GM23338 (cell line): ENCODE measurements around the gene SELENOK.

Source experiments
- CREB1 ChIP-seq: fragments of 250-450 bp; sonication (Bioruptor Pico); IDR thresholded peaks from 2 replicates; pipeline ENCODE4 v1.5.0; 2020; ENCODE audit warnings: low read depth, mild to moderate bottlenecking, moderate library complexity
- CTCF ChIP-seq, 2 experiments: fragments of 200-600 bp in 1 of 2; sonication (generic) in 1 of 2; conservative IDR thresholded peaks; 2 replicates each; pipeline versions ENCODE4 v1.5.1 to v1.6.1; 2016 to 2017; ENCODE audit warnings: antibody characterized with exemption in 2 of 2, low read depth in 2 of 2, mild to moderate bottlenecking in 2 of 2, moderate library complexity in 1 of 2
- ETS1 ChIP-seq: IDR thresholded peaks from 2 replicates; pipeline ENCODE4 v1.6.1; 2016; ENCODE audit warnings: antibody characterized with exemption
- EZH2 ChIP-seq: fragments of 200-600 bp; sonication (generic); IDR thresholded peaks from one replicate; pipeline ENCODE4 v1.8.0; 2017; ENCODE audit warnings: antibody characterized with exemption, mild to moderate bottlenecking, low read depth; ENCODE audit not compliant: unreplicated experiment
- EZH2phosphoT487 ChIP-seq: fragments of 200-600 bp; sonication (generic); IDR thresholded peaks from one replicate; pipeline ENCODE4 v1.8.1; 2018; ENCODE audit warnings: antibody characterized with exemption; ENCODE audit not compliant: unreplicated experiment
- JUNB ChIP-seq: IDR thresholded peaks from one replicate; pipeline ENCODE4 v1.6.1; 2016; ENCODE audit warnings: antibody characterized with exemption; ENCODE audit not compliant: unreplicated experiment
- NANOG ChIP-seq: IDR thresholded peaks from 2 replicates; pipeline ENCODE4 v1.6.1; 2016; ENCODE audit warnings: antibody characterized with exemption, borderline replicate concordance
- POLR2AphosphoS5 ChIP-seq: IDR thresholded peaks from 2 replicates; pipeline ENCODE4 v1.6.1; 2016; ENCODE audit warnings: antibody characterized with exemption, low read depth
- REST ChIP-seq: IDR thresholded peaks from one replicate; pipeline ENCODE4 v1.6.1; 2018; ENCODE audit warnings: antibody characterized with exemption; ENCODE audit not compliant: unreplicated experiment
- ZNF114 ChIP-seq: fragments of 250-450 bp; sonication (Bioruptor Pico); IDR thresholded peaks from 2 replicates; pipeline ENCODE4 v1.5.0; 2020; ENCODE audit warnings: mild to moderate bottlenecking, moderate library complexity
- ZNF331 ChIP-seq: fragments of 250-450 bp; sonication (Bioruptor Pico); IDR thresholded peaks from 2 replicates; pipeline ENCODE4 v1.5.0; 2020; ENCODE audit warnings: low read depth, mild to moderate bottlenecking, moderate library complexity
- ZNF462 ChIP-seq: fragments of 250-450 bp; sonication (Bioruptor Pico); IDR thresholded peaks from 2 replicates; pipeline ENCODE4 v1.5.0; 2020; ENCODE audit warnings: mild to moderate bottlenecking, moderate library complexity

GRCh38 chr3:53935283-53935901, 43.7 kb upstream of the SELENOK start:
- TF ChIP-seq POLR2AphosphoS5 (no peak), CREB1 (CRISPR knock-in tag) (no peak), REST (no peak), CTCF (conservative IDR thresholded peaks at IDR 0.05; ENCODE audit: low read depth in 2 of 2) (no peak), EZH2 (no peak), ZNF331 (CRISPR knock-in tag) (no peak), ETS1 (no peak), EZH2phosphoT487 (no peak), ZNF114 (no peak), JUNB (no peak), NANOG (no peak), ZNF462 (CRISPR knock-in tag) (no peak)
